HCT116 (cell line): ENCODE data around the gene IMMP2L.

Source experiments
- CTCF ChIP-seq, 3 experiments: fragments of 200-600 bp in 1 of 3; sonication (generic) in 1 of 3; IDR thresholded peaks in 2 of 3; conservative IDR thresholded peaks in 1 of 3; 2 replicates each; pipeline ENCODE4 v1.5.1; 2012 to 2017; ENCODE audit warnings: low read depth in 2 of 3, low read length in 2 of 3, antibody characterized with exemption in 1 of 3, borderline replicate concordance in 1 of 3, control low read depth in 1 of 3, mild to moderate bottlenecking in 1 of 3, mixed read lengths in 1 of 3, mixed run types in 1 of 3, moderate library complexity in 1 of 3; ENCODE audit not compliant: insufficient read depth in 1 of 3
- POLR2A ChIP-seq: IDR thresholded peaks from 2 replicates; pipeline ENCODE4 v1.7.0; 2011; ENCODE audit warnings: borderline replicate concordance; ENCODE audit not compliant: insufficient read depth, insufficient read length; ENCODE audit errors: extremely low read depth
- TCF7L2 ChIP-seq: IDR thresholded peaks from 2 replicates; pipeline ENCODE4 v1.7.0; 2011; ENCODE audit warnings: borderline replicate concordance, inconsistent platforms; ENCODE audit not compliant: insufficient read depth, insufficient read length; ENCODE audit errors: extremely low read depth
- YY1 ChIP-seq: IDR thresholded peaks from 2 replicates; pipeline ENCODE4 v1.6.1; 2011; ENCODE audit warnings: low read length, low read depth, moderate library complexity, mild to moderate bottlenecking; ENCODE audit not compliant: insufficient replicate concordance; ENCODE audit errors: extremely low read depth

- TF ChIP-seq CTCF (IDR thresholded peaks at IDR 0.05 in 2 of 3, conservative IDR thresholded peaks at IDR 0.05 in 1 of 3; ENCODE audit: borderline replicate concordance in 1 of 3, insufficient read depth in 1 of 3, low read depth in 2 of 3, low read length in 2 of 3): no peak
- no peak for TF ChIP-seq TCF7L2
- no peak for TF ChIP-seq YY1
- TF ChIP-seq POLR2A: no peak
Measured at GRCh38 chr7:110827287-110827855, 734.9 kb downstream of the IMMP2L start.
